ENCODE measurements around the gene CADM2. TPM values are rescaled to one million over a fixed set of nuclear protein-coding genes. Genes with fewer than 3 reads are reported as not detected.
A peak's percentile ranks its signal among the peaks of the same experiment; 100 is the strongest.

CADM2 gene
- total RNA-seq, 1 experiment from 2014 or later, result not detected

GRCh38 chr3:85081191-85081906 lies 122.6 kb downstream of the CADM2 start:
- H3K27ac Mint-ChIP-seq (ENCODE audit: unreplicated experiment), result no peak overlapping the region
- intact Hi-C loops (cut with micrococcal nuclease; ENCODE audit: unreplicated experiment), result no loop called here
- Histone ChIP-seq H3K4me3 (ENCODE audit: low read depth, low read length) (no peak overlapping the region), H3K9me3 (no peaks in the 10 kb centered on the region), H3K4me1 (no peaks in the 10 kb centered on the region), H3K27me3 (replicated peaks; ENCODE audit: control insufficient read depth, insufficient read depth, low read length) (no peaks in the 10 kb centered on the region), H3K36me3 (ENCODE audit: control insufficient read depth, insufficient read depth, low read length) (no peaks in the 10 kb centered on the region)
- ChIA-PET CTCF (no interaction called here), POLR2A (no interaction called here)
- no peak overlapping the region for H3K4me3 Mint-ChIP-seq (ENCODE audit: unreplicated experiment)
- H3K4me1 Mint-ChIP-seq (ENCODE audit: low read depth, unreplicated experiment), result no peaks in the 10 kb centered on the region
- no peak for TF ChIP-seq CTCF (IDR thresholded peaks at IDR 0.05; ENCODE audit: insufficient read depth in 1 of 2, low read depth in 1 of 2, low read length in 1 of 2, severe bottlenecking in 1 of 2, unreplicated experiment in 1 of 2)
- DNase-seq, result no peak
- no peaks in the 10 kb centered on the region for H3K36me3 Mint-ChIP-seq (ENCODE audit: insufficient read depth, unreplicated experiment)
- no peaks in the 10 kb centered on the region for H3K9me3 Mint-ChIP-seq (ENCODE audit: unreplicated experiment)
- no TSS peak for BruUV-seq (replicated peaks)
- no peaks in the 10 kb centered on the region for H3K27me3 Mint-ChIP-seq (ENCODE audit: insufficient read depth, unreplicated experiment)

DNA sequence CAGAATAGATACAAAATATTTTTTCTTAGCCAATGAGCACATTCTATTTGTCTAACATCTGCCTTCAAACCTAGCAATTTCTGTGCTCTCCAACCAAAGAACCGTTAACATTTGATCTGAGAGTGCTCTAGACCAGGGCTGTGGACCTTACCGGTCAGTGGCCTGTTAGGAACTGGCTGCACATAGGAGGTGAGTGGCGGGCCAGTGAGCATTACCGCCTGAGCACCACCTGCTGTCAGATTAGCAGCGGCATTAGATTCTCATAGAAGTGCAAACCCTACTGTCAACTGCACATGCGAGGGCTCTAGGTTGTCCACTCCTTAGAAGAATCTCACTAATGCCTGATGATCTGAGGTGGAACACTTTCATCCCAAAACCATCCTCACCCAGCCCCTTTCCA lies 131.7 kb downstream of the CADM2 start:
- Mint-ChIP-seq H3K9me3 (ENCODE audit: unreplicated experiment) (no peaks in the 10 kb centered on the region), H3K4me3 (ENCODE audit: unreplicated experiment) (no peak overlapping the region), H3K27ac (ENCODE audit: unreplicated experiment) (no peak overlapping the region), H3K27me3 (ENCODE audit: insufficient read depth, unreplicated experiment) (no peaks in the 10 kb centered on the region), H3K36me3 (ENCODE audit: insufficient read depth, unreplicated experiment) (no peaks in the 10 kb centered on the region), H3K4me1 (ENCODE audit: low read depth, unreplicated experiment) (no peaks in the 10 kb centered on the region)
- ChIA-PET CTCF (no interaction called here), POLR2A (no interaction called here)
- Histone ChIP-seq H3K36me3 (ENCODE audit: control insufficient read depth, insufficient read depth, low read length) (no peaks in the 10 kb centered on the region), H3K4me1 (no peaks in the 10 kb centered on the region), H3K27me3 (replicated peaks; ENCODE audit: control insufficient read depth, insufficient read depth, low read length) (no peaks in the 10 kb centered on the region), H3K9me3 (no peaks in the 10 kb centered on the region), H3K4me3 (ENCODE audit: low read depth, low read length) (no peak overlapping the region)
- BruUV-seq (replicated peaks), result no TSS peak
- intact Hi-C loops (cut with micrococcal nuclease; ENCODE audit: unreplicated experiment), result no loop called here
- peak; percentile 1 to 29 for DNase-seq
- no peak for TF ChIP-seq CTCF (IDR thresholded peaks at IDR 0.05; ENCODE audit: insufficient read depth in 1 of 2, low read depth in 1 of 2, low read length in 1 of 2, severe bottlenecking in 1 of 2, unreplicated experiment in 1 of 2)

- H3K27me3 ChIP-seq (replicated peaks; ENCODE audit: control insufficient read depth, insufficient read depth, low read length), result no peaks in the 10 kb centered on the region
- Mint-ChIP-seq H3K27ac (ENCODE audit: unreplicated experiment) (no peak overlapping the region), H3K4me1 (ENCODE audit: low read depth, unreplicated experiment) (no peaks in the 10 kb centered on the region), H3K4me3 (ENCODE audit: unreplicated experiment) (no peak overlapping the region), H3K9me3 (ENCODE audit: unreplicated experiment) (no peaks in the 10 kb centered on the region), H3K36me3 (ENCODE audit: insufficient read depth, unreplicated experiment) (no peaks in the 10 kb centered on the region), H3K27me3 (ENCODE audit: insufficient read depth, unreplicated experiment) (no peaks in the 10 kb centered on the region)
- no TSS peak for BruUV-seq (replicated peaks)
- no peak overlapping the region for H3K4me3 ChIP-seq (ENCODE audit: low read depth, low read length)
- no peaks in the 10 kb centered on the region for H3K4me1 ChIP-seq
- no peaks in the 10 kb centered on the region for H3K9me3 ChIP-seq
- no peak for DNase-seq
- POLR2A ChIA-PET, result no interaction called here
- intact Hi-C loops (cut with micrococcal nuclease; ENCODE audit: unreplicated experiment), result no loop called here
- CTCF ChIA-PET, result no interaction called here
- no peak for TF ChIP-seq CTCF (IDR thresholded peaks at IDR 0.05; ENCODE audit: insufficient read depth in 1 of 2, low read depth in 1 of 2, low read length in 1 of 2, severe bottlenecking in 1 of 2, unreplicated experiment in 1 of 2)
- H3K36me3 ChIP-seq (ENCODE audit: control insufficient read depth, insufficient read depth, low read length), result no peaks in the 10 kb centered on the region
Observed at GRCh38 chr3:85100316-85100715, 141.5 kb downstream of the CADM2 start.

Measured in Caco-2 (cell line).